ENCODE results near the gene ACSL3. TPM values are rescaled to one million over a fixed set of nuclear protein-coding genes. Genes with fewer than 3 reads are reported as not detected.

ACSL3 gene
- total RNA-seq, 3 donors from 2014 or later (not counting 1 experiment from before 2014, with no cell fraction given) = 55.4 to 86.6 (median 66.7) TPM

- H3K4me3 ChIP-seq (ENCODE audit: low read length) = no peak overlapping the region
- Mint-ChIP-seq H3K27me3 (ENCODE audit: low read depth in 2 of 2) (no peaks in the 10 kb centered on the region), H3K36me3 (peaks cover 6% of the 10 kb centered on the region), H3K9me3 (no peaks in the 10 kb centered on the region), H3K4me3 (no peak overlapping the region), H3K4me1 (no peaks in the 10 kb centered on the region), H3K27ac (no peak overlapping the region)
- H3K4me1 ChIP-seq (ENCODE audit: control insufficient read depth, insufficient read depth, low read length) = no peaks in the 10 kb centered on the region
- DNase-seq (no peak), ATAC-seq (no peak)
- 97% methylated on average over 7 of the region's 8 CpGs for WGBS (ENCODE audit: insufficient coverage)
- peaks cover 63% of the 10 kb centered on the region for H3K36me3 ChIP-seq (ENCODE audit: control insufficient read depth, insufficient read depth, low read length)
- no peak overlapping the region for H3K27ac ChIP-seq (ENCODE audit: low read length)
- no peaks in the 10 kb centered on the region for H3K27me3 ChIP-seq (ENCODE audit: control insufficient read depth, insufficient read depth, low read length)
- intact Hi-C loops (cut with micrococcal nuclease) = no loop called here
- no peak for TF ChIP-seq CTCF (IDR thresholded peaks at IDR 0.05)
- H3K9me3 ChIP-seq (ENCODE audit: control insufficient read depth, insufficient read depth, low read length) = no peaks in the 10 kb centered on the region
These were observed 61.4 kb downstream of the ACSL3 start for GRCh38 chr2:222922019-222922800.

GRCh38 chr2:222926915-222927314, 66.1 kb downstream of the ACSL3 start:
- no peak overlapping the region for H3K4me3 Mint-ChIP-seq
- H3K9me3 Mint-ChIP-seq = no peaks in the 10 kb centered on the region
- Histone ChIP-seq H3K4me3 (ENCODE audit: low read length) (no peak overlapping the region), H3K27ac (ENCODE audit: low read length) (no peak overlapping the region), H3K27me3 (ENCODE audit: control insufficient read depth, insufficient read depth, low read length) (no peaks in the 10 kb centered on the region), H3K4me1 (ENCODE audit: control insufficient read depth, insufficient read depth, low read length) (no peaks in the 10 kb centered on the region), H3K9me3 (ENCODE audit: control insufficient read depth, insufficient read depth, low read length) (no peaks in the 10 kb centered on the region), H3K36me3 (ENCODE audit: control insufficient read depth, insufficient read depth, low read length) (peaks cover 49% of the 10 kb centered on the region)
- no peak for ATAC-seq
- no peaks in the 10 kb centered on the region for H3K27me3 Mint-ChIP-seq (ENCODE audit: low read depth in 2 of 2)
- H3K4me1 Mint-ChIP-seq = no peaks in the 10 kb centered on the region
- intact Hi-C loops (cut with micrococcal nuclease) = no loop called here
- TF ChIP-seq CTCF (IDR thresholded peaks at IDR 0.05) = no peak
- peaks cover 6% of the 10 kb centered on the region for H3K36me3 Mint-ChIP-seq
- DNase-seq = no peak
- WGBS (ENCODE audit: insufficient coverage) = 97% methylated on average over 9 of the region's 9 CpGs
- H3K27ac Mint-ChIP-seq = no peak overlapping the region

- H3K4me1 ChIP-seq (ENCODE audit: control insufficient read depth, insufficient read depth, low read length) = no peaks in the 10 kb centered on the region
- ATAC-seq (no peak), DNase-seq (no peak)
- no peak overlapping the region for H3K27ac ChIP-seq (ENCODE audit: low read length)
- peaks cover 45% of the 10 kb centered on the region for H3K36me3 ChIP-seq (ENCODE audit: control insufficient read depth, insufficient read depth, low read length)
- Mint-ChIP-seq H3K4me1 (no peaks in the 10 kb centered on the region), H3K4me3 (no peak overlapping the region), H3K27ac (no peak overlapping the region), H3K9me3 (no peaks in the 10 kb centered on the region), H3K36me3 (peaks cover 2% of the 10 kb centered on the region), H3K27me3 (ENCODE audit: low read depth in 2 of 2) (no peaks in the 10 kb centered on the region)
- no peak overlapping the region for H3K4me3 ChIP-seq (ENCODE audit: low read length)
- TF ChIP-seq CTCF (IDR thresholded peaks at IDR 0.05) = no peak
- H3K27me3 ChIP-seq (ENCODE audit: control insufficient read depth, insufficient read depth, low read length) = no peaks in the 10 kb centered on the region
- intact Hi-C loops (cut with micrococcal nuclease) = no loop called here
- H3K9me3 ChIP-seq (ENCODE audit: control insufficient read depth, insufficient read depth, low read length) = no peaks in the 10 kb centered on the region
- WGBS (ENCODE audit: insufficient coverage) = 100% methylated on average over 4 of the region's 5 CpGs
These were observed 66.8 kb downstream of the ACSL3 start for GRCh38 chr2:222927600-222927999.

GRCh38 chr2:222928335-222928734, 67.5 kb downstream of the ACSL3 start:
- Mint-ChIP-seq H3K27me3 (ENCODE audit: low read depth in 2 of 2) (no peaks in the 10 kb centered on the region), H3K4me1 (no peaks in the 10 kb centered on the region), H3K9me3 (no peaks in the 10 kb centered on the region), H3K4me3 (no peak overlapping the region), H3K27ac (no peak overlapping the region), H3K36me3 (no peaks in the 10 kb centered on the region)
- Histone ChIP-seq H3K4me3 (ENCODE audit: low read length) (no peak overlapping the region), H3K36me3 (ENCODE audit: control insufficient read depth, insufficient read depth, low read length) (peaks cover 44% of the 10 kb centered on the region), H3K27ac (ENCODE audit: low read length) (no peak overlapping the region), H3K9me3 (ENCODE audit: control insufficient read depth, insufficient read depth, low read length) (no peaks in the 10 kb centered on the region), H3K4me1 (ENCODE audit: control insufficient read depth, insufficient read depth, low read length) (no peaks in the 10 kb centered on the region), H3K27me3 (ENCODE audit: control insufficient read depth, insufficient read depth, low read length) (no peaks in the 10 kb centered on the region)
- intact Hi-C loops (cut with micrococcal nuclease) = no loop called here
- 100% methylated on average over 5 of the region's 6 CpGs for WGBS (ENCODE audit: insufficient coverage)
- ATAC-seq (no peak), DNase-seq (no peak)
- no peak for TF ChIP-seq CTCF (IDR thresholded peaks at IDR 0.05)
